ENCODE measurements around the gene ZNF316.

ZNF316 gene

GRCh38 chr7:6650086-6650485 is 13.0 kb downstream of the ZNF316 start:
- no peaks in the 10 kb centered on the region for H3K9me3 ChIP-seq (ENCODE audit: insufficient read depth, low read length)
- H3K27ac ChIP-seq (ENCODE audit: low read length), result no peak overlapping the region
- no peak overlapping the region for H3K4me2 ChIP-seq (ENCODE audit: low read length)
- no peaks in the 10 kb centered on the region for H3K27me3 ChIP-seq (ENCODE audit: low read depth, low read length)
- no peak overlapping the region for H3K4me3 ChIP-seq (ENCODE audit: low read length)
- no peaks in the 10 kb centered on the region for H3K4me1 ChIP-seq (ENCODE audit: low read length)
- no peaks in the 10 kb centered on the region; the same call in 1 of the 2 replicates for H3K79me2 ChIP-seq (ENCODE audit: low read length)
- H4K20me1 ChIP-seq (ENCODE audit: insufficient read depth, low read length), result no peaks in the 10 kb centered on the region
- H2AFZ ChIP-seq (ENCODE audit: low read depth, low read length), result no peak overlapping the region
- no peak for TF ChIP-seq EZH2phosphoT487 (IDR thresholded peaks at IDR 0.05; ENCODE audit: low read depth)
- TF ChIP-seq CTCF (IDR thresholded peaks at IDR 0.05; ENCODE audit: low read depth, low read length), result no peak
- peaks cover 50% of the 10 kb centered on the region for H3K36me3 ChIP-seq (replicated peaks; ENCODE audit: low read depth, low read length)
- H3K9ac ChIP-seq (ENCODE audit: low read length), result no peak overlapping the region

- H3K27me3 ChIP-seq (ENCODE audit: low read depth, low read length), result no peaks in the 10 kb centered on the region
- no peak overlapping the region for H3K4me3 ChIP-seq (ENCODE audit: low read length)
- no peak overlapping the region for H3K27ac ChIP-seq (ENCODE audit: low read length)
- no peak overlapping the region for H2AFZ ChIP-seq (ENCODE audit: low read depth, low read length)
- H4K20me1 ChIP-seq (ENCODE audit: insufficient read depth, low read length), result no peaks in the 10 kb centered on the region
- no peaks in the 10 kb centered on the region for H3K4me1 ChIP-seq (ENCODE audit: low read length)
- peaks cover 54% of the 10 kb centered on the region for H3K36me3 ChIP-seq (replicated peaks; ENCODE audit: low read depth, low read length)
- no peaks in the 10 kb centered on the region; the same call in 1 of the 2 replicates for H3K79me2 ChIP-seq (ENCODE audit: low read length)
- no peak for TF ChIP-seq CTCF (IDR thresholded peaks at IDR 0.05; ENCODE audit: low read depth, low read length)
- no peak for TF ChIP-seq EZH2phosphoT487 (IDR thresholded peaks at IDR 0.05; ENCODE audit: low read depth)
- H3K9ac ChIP-seq (ENCODE audit: low read length), result no peak overlapping the region
- H3K9me3 ChIP-seq (ENCODE audit: insufficient read depth, low read length), result no peaks in the 10 kb centered on the region
- no peak overlapping the region for H3K4me2 ChIP-seq (ENCODE audit: low read length)
These were observed 13.4 kb downstream of the ZNF316 start for GRCh38 chr7:6650521-6651011.

DNA sequence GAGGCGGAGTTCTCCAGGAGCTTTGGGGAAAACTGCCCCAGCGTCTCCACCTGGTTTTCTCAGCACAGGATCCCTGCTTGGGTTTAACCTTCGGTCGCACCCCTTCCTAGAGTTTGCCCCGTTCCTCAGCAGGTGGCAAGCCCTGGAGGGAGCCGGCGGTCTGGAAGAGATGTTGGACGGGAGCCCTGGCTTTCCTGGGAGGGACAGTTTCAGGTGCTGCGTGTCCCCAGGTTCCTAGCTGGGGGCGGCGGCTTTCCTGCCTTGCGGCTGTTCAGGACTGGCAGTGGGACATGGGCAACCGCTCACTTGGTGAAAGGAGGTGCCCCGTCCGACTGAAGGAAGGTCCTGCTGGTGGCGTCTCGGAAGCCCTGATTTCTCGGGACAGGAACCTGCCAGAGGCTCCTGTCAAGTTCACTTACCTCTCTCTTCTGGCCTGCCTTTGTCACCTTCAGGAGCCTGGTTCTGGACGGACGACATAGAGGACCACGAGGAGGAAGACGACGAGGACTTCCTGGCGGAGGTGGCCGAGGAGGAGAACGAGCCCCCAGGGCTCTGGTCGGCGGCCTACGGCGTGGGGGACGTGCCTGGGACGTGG is 14.8 kb downstream of the ZNF316 start:
- Histone ChIP-seq H3K27ac (ENCODE audit: low read length) (no peak overlapping the region), H3K9me3 (ENCODE audit: insufficient read depth, low read length) (no peaks in the 10 kb centered on the region), H3K4me3 (ENCODE audit: low read length) (no peak overlapping the region), H3K4me2 (ENCODE audit: low read length) (no peak overlapping the region), H3K4me1 (ENCODE audit: low read length) (no peaks in the 10 kb centered on the region), H2AFZ (ENCODE audit: low read depth, low read length) (no peak overlapping the region), H3K36me3 (replicated peaks; ENCODE audit: low read depth, low read length) (peaks cover 51% of the 10 kb centered on the region), H3K9ac (ENCODE audit: low read length) (no peak overlapping the region), H4K20me1 (ENCODE audit: insufficient read depth, low read length) (no peaks in the 10 kb centered on the region), H3K79me2 (ENCODE audit: low read length) (no peaks in the 10 kb centered on the region; the same call in 1 of the 2 replicates), H3K27me3 (ENCODE audit: low read depth, low read length) (no peaks in the 10 kb centered on the region)
- TF ChIP-seq CTCF (IDR thresholded peaks at IDR 0.05; ENCODE audit: low read depth, low read length) (no peak), EZH2phosphoT487 (IDR thresholded peaks at IDR 0.05; ENCODE audit: low read depth) (no peak)

DNA sequence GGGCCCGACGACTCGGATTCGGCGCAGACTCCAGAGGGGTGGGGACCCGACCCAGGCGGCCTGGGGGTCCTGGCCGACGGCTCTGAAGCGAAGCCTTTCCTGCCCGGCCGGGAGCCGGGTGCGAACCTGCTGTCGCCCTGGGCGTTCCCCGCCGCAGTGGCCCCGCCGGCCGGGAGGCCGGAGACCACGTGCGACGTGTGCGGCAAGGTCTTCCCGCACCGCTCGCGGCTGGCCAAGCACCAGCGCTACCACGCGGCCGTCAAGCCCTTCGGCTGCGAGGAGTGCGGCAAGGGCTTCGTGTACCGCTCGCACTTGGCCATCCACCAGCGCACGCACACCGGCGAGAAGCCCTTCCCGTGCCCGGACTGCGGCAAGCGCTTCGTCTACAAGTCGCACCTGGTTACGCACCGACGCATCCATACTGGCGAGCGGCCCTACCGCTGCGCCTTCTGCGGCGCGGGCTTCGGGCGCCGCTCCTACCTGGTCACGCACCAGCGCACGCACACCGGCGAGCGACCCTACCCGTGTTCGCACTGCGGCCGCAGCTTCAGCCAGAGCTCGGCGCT is 15.4 kb downstream of the ZNF316 start:
- Histone ChIP-seq H3K9me3 (ENCODE audit: insufficient read depth, low read length) (no peaks in the 10 kb centered on the region), H3K4me2 (ENCODE audit: low read length) (no peak overlapping the region), H3K9ac (ENCODE audit: low read length) (no peak overlapping the region), H3K4me1 (ENCODE audit: low read length) (no peaks in the 10 kb centered on the region), H3K36me3 (replicated peaks; ENCODE audit: low read depth, low read length) (peaks cover 49% of the 10 kb centered on the region), H3K4me3 (ENCODE audit: low read length) (no peak overlapping the region), H4K20me1 (ENCODE audit: insufficient read depth, low read length) (no peaks in the 10 kb centered on the region), H2AFZ (ENCODE audit: low read depth, low read length) (no peak overlapping the region), H3K27me3 (ENCODE audit: low read depth, low read length) (no peaks in the 10 kb centered on the region), H3K79me2 (ENCODE audit: low read length) (no peaks in the 10 kb centered on the region; the same call in 1 of the 2 replicates), H3K27ac (ENCODE audit: low read length) (no peak overlapping the region)
- no peak for TF ChIP-seq EZH2phosphoT487 (IDR thresholded peaks at IDR 0.05; ENCODE audit: low read depth)
- no peak for TF ChIP-seq CTCF (IDR thresholded peaks at IDR 0.05; ENCODE audit: low read depth, low read length)
